Mammary epithelial cell (primary cell): ENCODE measurements around the gene ERI3.

Experiments
- CTCF ChIP-seq, 2 donors: IDR thresholded peaks in 1 of 2; conservative IDR thresholded peaks in 1 of 2; 2 replicates each; pipeline ENCODE4 v1.5.1; 2011 to 2012; ENCODE audit warnings: inconsistent platforms in 2 of 2, low read length in 2 of 2, mild to moderate bottlenecking in 2 of 2, control low read depth in 1 of 2, low read depth in 1 of 2; ENCODE audit not compliant: insufficient read depth in 1 of 2; ENCODE audit errors: extremely low read depth in 1 of 2
- EZH2 ChIP-seq: IDR thresholded peaks from 2 replicates; pipeline ENCODE4 v1.6.1; 2012; ENCODE audit warnings: low read length, inconsistent platforms, borderline replicate concordance

- TF ChIP-seq CTCF (conservative IDR thresholded peaks at IDR 0.05 in 1 of 2, IDR thresholded peaks at IDR 0.05 in 1 of 2; ENCODE audit: extremely low read depth in 1 of 2, insufficient read depth in 1 of 2, low read depth in 1 of 2, low read length in 2 of 2): no peak
- no peak for TF ChIP-seq EZH2
These were observed 51.5 kb downstream of the ERI3 start for GRCh38 chr1:44303532-44303931.
